GM12878 (cell line): ENCODE measurements around the gene CHRM4. TPM values are rescaled to one million over a fixed set of nuclear protein-coding genes. Genes with fewer than 3 reads are reported as not detected.

Experiments
- ATAC-seq: fragments of 200-7000 bp; cut with Tn5 transposase; 3 replicates; pipeline ENCODE4 v1.9.1; 2020; ENCODE audit warnings: mild to moderate bottlenecking, moderate library complexity
- BruUV-seq: library from RNA; stranded (reverse); fragments of 400-500 nt; replicated peaks from 2 replicates; lab custom pipeline; 2021; lab: Mats Ljungman, UMichigan
- CTCF ChIA-PET: fragments of 300-600 bp; sonication (Branson Sonifier 250); formaldehyde crosslinking; extraction: SDS; loops from one replicate; lab custom pipeline; 2021; ENCODE audit warnings: inconsistent platforms; lab: Yijun Ruan, JAX
- POLR2A ChIA-PET: fragments of 350-600 bp; formaldehyde crosslinking; extraction: SDS; loops from one replicate; lab custom pipeline; 2021; ENCODE audit warnings: inconsistent platforms; lab: Charles Lee
- RAD21 ChIA-PET: fragments of 300-600 bp; sonication (Branson Sonifier 250); formaldehyde crosslinking; loops from one replicate; lab custom pipeline; 2023; ENCODE audit warnings: antibody characterized with exemption; ENCODE audit not compliant: unreplicated experiment; lab: Charles Lee
- SMC1A ChIA-PET: fragments of 300-600 bp; sonication (Branson Sonifier 250); formaldehyde crosslinking; loops from one replicate; lab custom pipeline; 2023; ENCODE audit not compliant: unreplicated experiment, uncharacterized antibody; lab: Charles Lee
- DNase-seq: peaks from one replicate; pipeline ENCODE4 v3.0.0-alpha.2; 2011; ENCODE audit warnings: low read depth, low spot score
- FAIRE-seq: peaks from 3 replicates; lab custom pipeline; 2011; peaks lifted over from hg19 to GRCh38; lab: Jason Lieb, UNC
- H2AFZ ChIP-seq: 2 replicates; pipeline ENCODE4 v1.6.0; 2011; ENCODE audit warnings: low read depth, low read length, control low read depth; ENCODE audit not compliant: control insufficient read depth
- H3K27ac ChIP-seq: 2 replicates; pipeline ENCODE4 v1.5.1; 2011; ENCODE audit warnings: control low read depth; ENCODE audit not compliant: control insufficient read depth, insufficient read depth
- H3K27me3 ChIP-seq, 2 experiments: replicated peaks in 1 of 2; 2 replicates each; pipeline versions ENCODE4 v1.6.0 to v1.6.1; 2011; ENCODE audit warnings: low read length in 1 of 2; ENCODE audit not compliant: control insufficient read depth in 2 of 2, insufficient read depth in 2 of 2
- H3K36me3 ChIP-seq, 2 experiments: 2 replicates each; pipeline ENCODE4 v1.5.1; 2011; ENCODE audit warnings: low read length in 1 of 2; ENCODE audit not compliant: control insufficient read depth in 2 of 2, insufficient read depth in 2 of 2
- H3K4me1 ChIP-seq: 2 replicates; pipeline ENCODE4 v1.6.1; 2011; ENCODE audit warnings: mild to moderate bottlenecking, low read length, moderate library complexity, mixed read lengths; ENCODE audit not compliant: control insufficient read depth, insufficient read depth
- H3K4me2 ChIP-seq: 2 replicates; pipeline ENCODE4 v1.6.0; 2011; ENCODE audit warnings: control low read depth; ENCODE audit not compliant: control insufficient read depth, insufficient read depth
- H3K4me3 ChIP-seq: fragments of 200-600 bp; sonication (generic); 2 replicates; pipeline ENCODE4 v1.5.1; 2016
- H3K79me2 ChIP-seq: 2 replicates; pipeline ENCODE4 v1.6.0; 2011; ENCODE audit warnings: low read length; ENCODE audit not compliant: control insufficient read depth, insufficient read depth
- H3K9ac ChIP-seq: 2 replicates; pipeline ENCODE4 v1.8.0; 2011; ENCODE audit warnings: low read length, control low read depth, mixed read lengths; ENCODE audit not compliant: control insufficient read depth, insufficient read depth
- H3K9me3 ChIP-seq: replicated peaks from 3 replicates; pipeline ENCODE4 v1.5.1; 2011; ENCODE audit warnings: mild to moderate bottlenecking, low read length; ENCODE audit not compliant: control insufficient read depth, insufficient read depth
- H4K20me1 ChIP-seq: 2 replicates; pipeline ENCODE4 v1.6.0; 2011; ENCODE audit not compliant: control insufficient read depth, insufficient read depth
- CEBPB ChIP-seq, 2 experiments: fragments of 150-350 bp in 1 of 2; IDR thresholded peaks; 2 replicates each; pipeline ENCODE4 v1.6.1; 2012 to 2014; ENCODE audit warnings: low read depth in 2 of 2, low read length in 2 of 2, borderline replicate concordance in 1 of 2, inconsistent platforms in 1 of 2
- CHD2 ChIP-seq: IDR thresholded peaks from 2 replicates; pipeline ENCODE4 v1.6.1; 2011; ENCODE audit warnings: low read depth, low read length, improper control_type of control experiment, borderline replicate concordance
- EED ChIP-seq: sonication (generic); IDR thresholded peaks from 2 replicates; pipeline ENCODE4 v1.6.1; 2016; ENCODE audit warnings: antibody characterized with exemption, low read depth
- ETV6 ChIP-seq, 2 experiments: fragments of 450-650 bp in 1 of 2; IDR thresholded peaks in 1 of 2; conservative IDR thresholded peaks in 1 of 2; 2 replicates each; pipeline ENCODE4 v1.6.1; 2014; ENCODE audit warnings: antibody characterized with exemption in 1 of 2, borderline replicate concordance in 1 of 2, low read depth in 1 of 2, mild to moderate bottlenecking in 1 of 2, moderate library complexity in 1 of 2
- NFYB ChIP-seq: IDR thresholded peaks from 2 replicates; pipeline ENCODE4 v1.6.1; 2011; ENCODE audit warnings: low read depth, mild to moderate bottlenecking, low read length, improper control_type of control experiment, moderate library complexity; ENCODE audit not compliant: insufficient read depth
- SMARCA5 ChIP-seq: fragments of 450-650 bp; IDR thresholded peaks from 2 replicates; pipeline ENCODE4 v1.6.1; 2017; ENCODE audit warnings: mild to moderate bottlenecking
- WGBS: methylation state at CpG from one replicate; pipeline ENCODE4 v1.1.6; 2016; ENCODE audit warnings: low lambda C conversion rate; ENCODE audit not compliant: insufficient replicate concordance, insufficient coverage; ENCODE audit errors: missing lambda C conversion rate; 5-methylcytosine and 5-hydroxymethylcytosine counted together
- in situ Hi-C: fragments of 300-500 bp; cut with MboI; formaldehyde crosslinking; loops from 9 replicates; pipeline ENCODE4 v1.14.3; 2018; ENCODE audit warnings: mixed read lengths
- intact Hi-C: fragments of 100-400 bp; cut with micrococcal nuclease; formaldehyde crosslinking; loops from one replicate; pipeline ENCODE4 v1.14.2; 2022; ENCODE audit not compliant: unreplicated experiment
- polyA plus RNA-seq, 11 experiments: library from polyadenylated mRNA; depleted of rRNA in 4 of 11; unstranded in 6 of 11; stranded (reverse) in 5 of 11; fragments of >200 nt; fragmentation: Nextera tagmentation in 4 of 11; fragmentation: Illumina TruSeq in 1 of 11; extraction: Ambion mirVana in 4 of 11; extraction: Trizol in 1 of 11; gene quantifications; 1 replicate in 1 of 11; 2 replicates in 10 of 11; pipeline versions ENCODE4 v1.2.1 to v1.2.3, GENCODE V29; 2011 to 2016; ENCODE audit warnings: inconsistent platforms in 2 of 11, missing spikeins in 2 of 11, low read depth in 1 of 11
- total RNA-seq, 4 experiments: library from RNA; depleted of rRNA in 3 of 4; stranded (reverse); fragments of >200 nt in 3 of 4; fragmentation: Illumina TruSeq in 1 of 4; extraction: Trizol in 1 of 4; gene quantifications; 2 replicates each; pipeline versions ENCODE4 v1.2.1 to v1.2.3, GENCODE V29; 2013 to 2021
- TF ChIP-seq, protein P1 (sequence below): fragments of 450-650 bp; IDR thresholded peaks from 2 replicates; pipeline ENCODE4 v1.6.1; 2016; ENCODE audit warnings: mild to moderate bottlenecking, moderate library complexity, borderline replicate concordance
- TF ChIP-seq, protein P2 (sequence below): fragments of 150-350 bp; IDR thresholded peaks from 2 replicates; pipeline ENCODE4 v1.6.1; 2014; ENCODE audit warnings: mild to moderate bottlenecking, low read depth, low read length

Gene CHRM4
- total and polyA plus RNA-seq, 10 of the 15 experiments (the other 5 are each of a cell fraction or from before 2014, with no cell fraction given): 0.12 to 0.23 (median 0.13) TPM; not detected in 7

DNA sequence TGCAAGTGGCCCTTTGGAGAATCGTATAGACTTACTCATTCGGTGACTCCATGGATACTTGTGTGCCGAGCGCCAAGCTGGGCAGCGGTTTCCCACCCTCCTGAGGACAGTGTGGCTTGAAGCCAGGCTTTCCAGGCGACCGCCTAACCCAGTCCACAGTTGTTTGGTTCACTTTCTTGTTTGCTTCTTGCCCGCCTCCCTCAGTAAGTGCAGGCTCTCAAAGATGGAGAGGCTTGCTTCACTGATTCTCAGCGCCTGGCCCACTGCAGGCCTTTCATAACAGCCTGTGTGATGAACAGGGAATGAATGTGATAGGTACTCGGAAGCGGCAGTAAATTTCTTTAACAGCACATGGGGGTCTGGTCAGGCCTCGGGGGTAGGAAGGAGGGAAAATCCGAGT is 21.3 kb downstream of the CHRM4 start:
- H4K20me1 ChIP-seq: no peaks in the 10 kb centered on the region
- no peak overlapping the region for H3K4me3 ChIP-seq
- no peaks in the 10 kb centered on the region for H3K9me3 ChIP-seq
- no peaks in the 10 kb centered on the region for H3K4me1 ChIP-seq
- DNase-seq (no peak), FAIRE-seq (no peak), ATAC-seq (no peak)
- in situ Hi-C loops: no loop called here
- ChIA-PET SMC1A (interaction anchor here (0.8 kb wide), 1 partner anchor 17 kb away, joined by 3 read pairs; no protein-coding TSS in a partner anchor), POLR2A (no interaction called here), RAD21 (no interaction called here), CTCF (interaction anchor here (1.2 to 15.2 kb wide), 3 partner anchors 13 to 19 kb away, joined by 3 to 423 read pairs (median 5); partner anchors contain the start of gene DGKZ)
- no peaks in the 10 kb centered on the region; the same call in 1 of the 2 replicates for H3K79me2 ChIP-seq
- H3K36me3 ChIP-seq: peaks cover 9 to 28% of the 10 kb centered on the region in 2 experiments; a peak in 3 of 4 replicates
- no peak overlapping the region for H3K27ac ChIP-seq
- intact Hi-C loops: no loop called here
- no peak overlapping the region for H3K9ac ChIP-seq
- no peaks in the 10 kb centered on the region for H3K27me3 ChIP-seq
- no peak for TF ChIP-seq CEBPB (IDR thresholded peaks at IDR 0.05; ENCODE audit: borderline replicate concordance in 1 of 2, low read depth in 2 of 2, low read length in 2 of 2)
- TF ChIP-seq, protein P1, sequence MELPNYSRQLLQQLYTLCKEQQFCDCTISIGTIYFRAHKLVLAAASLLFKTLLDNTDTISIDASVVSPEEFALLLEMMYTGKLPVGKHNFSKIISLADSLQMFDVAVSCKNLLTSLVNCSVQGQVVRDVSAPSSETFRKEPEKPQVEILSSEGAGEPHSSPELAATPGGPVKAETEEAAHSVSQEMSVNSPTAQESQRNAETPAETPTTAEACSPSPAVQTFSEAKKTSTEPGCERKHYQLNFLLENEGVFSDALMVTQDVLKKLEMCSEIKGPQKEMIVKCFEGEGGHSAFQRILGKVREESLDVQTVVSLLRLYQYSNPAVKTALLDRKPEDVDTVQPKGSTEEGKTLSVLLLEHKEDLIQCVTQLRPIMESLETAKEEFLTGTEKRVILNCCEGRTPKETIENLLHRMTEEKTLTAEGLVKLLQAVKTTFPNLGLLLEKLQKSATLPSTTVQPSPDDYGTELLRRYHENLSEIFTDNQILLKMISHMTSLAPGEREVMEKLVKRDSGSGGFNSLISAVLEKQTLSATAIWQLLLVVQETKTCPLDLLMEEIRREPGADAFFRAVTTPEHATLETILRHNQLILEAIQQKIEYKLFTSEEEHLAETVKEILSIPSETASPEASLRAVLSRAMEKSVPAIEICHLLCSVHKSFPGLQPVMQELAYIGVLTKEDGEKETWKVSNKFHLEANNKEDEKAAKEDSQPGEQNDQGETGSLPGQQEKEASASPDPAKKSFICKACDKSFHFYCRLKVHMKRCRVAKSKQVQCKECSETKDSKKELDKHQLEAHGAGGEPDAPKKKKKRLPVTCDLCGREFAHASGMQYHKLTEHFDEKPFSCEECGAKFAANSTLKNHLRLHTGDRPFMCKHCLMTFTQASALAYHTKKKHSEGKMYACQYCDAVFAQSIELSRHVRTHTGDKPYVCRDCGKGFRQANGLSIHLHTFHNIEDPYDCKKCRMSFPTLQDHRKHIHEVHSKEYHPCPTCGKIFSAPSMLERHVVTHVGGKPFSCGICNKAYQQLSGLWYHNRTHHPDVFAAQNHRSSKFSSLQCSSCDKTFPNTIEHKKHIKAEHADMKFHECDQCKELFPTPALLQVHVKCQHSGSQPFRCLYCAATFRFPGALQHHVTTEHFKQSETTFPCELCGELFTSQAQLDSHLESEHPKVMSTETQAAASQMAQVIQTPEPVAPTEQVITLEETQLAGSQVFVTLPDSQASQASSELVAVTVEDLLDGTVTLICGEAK: no peak
- TF ChIP-seq, protein P2, sequence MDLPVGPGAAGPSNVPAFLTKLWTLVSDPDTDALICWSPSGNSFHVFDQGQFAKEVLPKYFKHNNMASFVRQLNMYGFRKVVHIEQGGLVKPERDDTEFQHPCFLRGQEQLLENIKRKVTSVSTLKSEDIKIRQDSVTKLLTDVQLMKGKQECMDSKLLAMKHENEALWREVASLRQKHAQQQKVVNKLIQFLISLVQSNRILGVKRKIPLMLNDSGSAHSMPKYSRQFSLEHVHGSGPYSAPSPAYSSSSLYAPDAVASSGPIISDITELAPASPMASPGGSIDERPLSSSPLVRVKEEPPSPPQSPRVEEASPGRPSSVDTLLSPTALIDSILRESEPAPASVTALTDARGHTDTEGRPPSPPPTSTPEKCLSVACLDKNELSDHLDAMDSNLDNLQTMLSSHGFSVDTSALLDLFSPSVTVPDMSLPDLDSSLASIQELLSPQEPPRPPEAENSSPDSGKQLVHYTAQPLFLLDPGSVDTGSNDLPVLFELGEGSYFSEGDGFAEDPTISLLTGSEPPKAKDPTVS: no peak
- no peak for TF ChIP-seq SMARCA5
- TF ChIP-seq ETV6 (conservative IDR thresholded peaks at IDR 0.05 in 1 of 2, IDR thresholded peaks at IDR 0.05 in 1 of 2; ENCODE audit: borderline replicate concordance in 1 of 2, low read depth in 1 of 2): no peak
- no peak for TF ChIP-seq NFYB
- no peak for TF ChIP-seq EED
- no peak for TF ChIP-seq CHD2
- 92% methylated on average over 13 of the region's 13 CpGs for WGBS
- H2AFZ ChIP-seq: no peak overlapping the region
- BruUV-seq: no TSS peak
- no peak overlapping the region for H3K4me2 ChIP-seq
